GM12891 (cell line): ENCODE measurements around the gene EPHX1.

Experiments
- POLR2A ChIP-seq: IDR thresholded peaks from 2 replicates; pipeline ENCODE4 v1.6.1; 2011; ENCODE audit warnings: low read depth, low read length, control low read depth
- TAF1 ChIP-seq: IDR thresholded peaks from 2 replicates; pipeline ENCODE4 v1.6.1; 2011; ENCODE audit warnings: low read depth, low read length, control low read depth

DNA sequence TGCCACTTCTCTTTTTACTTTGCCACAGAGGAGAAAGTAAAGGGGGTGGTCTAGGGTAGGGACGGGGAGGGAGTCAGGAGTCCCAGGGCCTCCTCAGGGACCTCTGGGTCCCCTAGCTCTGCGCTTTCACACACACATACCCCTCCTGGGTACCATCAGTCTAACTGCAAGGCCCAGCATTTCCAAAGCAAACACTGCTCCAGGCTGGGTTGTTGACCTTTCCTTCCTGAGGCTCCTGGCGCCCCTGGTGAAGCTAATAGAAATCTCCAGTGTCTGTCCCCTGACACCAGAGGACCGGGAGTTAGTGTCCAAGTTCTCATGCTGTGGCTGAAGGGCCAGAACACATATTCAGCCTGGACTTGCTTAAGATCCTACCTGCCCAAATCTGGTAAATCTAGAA lies 68.4 kb downstream of the EPHX1 start:
- TF ChIP-seq POLR2A = no peak
- no peak for TF ChIP-seq TAF1
